GM18505 (cell line): ENCODE measurements around the gene KRTAP19-6.
"Not testable (repeated sequence)": the region's sequence is repeated elsewhere in the genome, so short reads cannot be mapped to it uniquely, and the experiment has no call there.

Experiments
- ATAC-seq: cut with Tn5 transposase; IDR thresholded peaks from one replicate; pipeline ENCODE4 v1.9.1; 2021; ENCODE audit not compliant: unreplicated experiment
- POLR2A ChIP-seq: IDR thresholded peaks from 4 replicates; pipeline ENCODE4 v1.6.1; 2011; ENCODE audit warnings: borderline replicate concordance; ENCODE audit not compliant: insufficient read depth, insufficient read length; ENCODE audit errors: extremely low read depth

Gene KRTAP19-6

GRCh38 chr21:30515681-30516080, 26.0 kb downstream of the KRTAP19-6 start:
- TF ChIP-seq POLR2A, result no peak
- no peak for ATAC-seq

DNA sequence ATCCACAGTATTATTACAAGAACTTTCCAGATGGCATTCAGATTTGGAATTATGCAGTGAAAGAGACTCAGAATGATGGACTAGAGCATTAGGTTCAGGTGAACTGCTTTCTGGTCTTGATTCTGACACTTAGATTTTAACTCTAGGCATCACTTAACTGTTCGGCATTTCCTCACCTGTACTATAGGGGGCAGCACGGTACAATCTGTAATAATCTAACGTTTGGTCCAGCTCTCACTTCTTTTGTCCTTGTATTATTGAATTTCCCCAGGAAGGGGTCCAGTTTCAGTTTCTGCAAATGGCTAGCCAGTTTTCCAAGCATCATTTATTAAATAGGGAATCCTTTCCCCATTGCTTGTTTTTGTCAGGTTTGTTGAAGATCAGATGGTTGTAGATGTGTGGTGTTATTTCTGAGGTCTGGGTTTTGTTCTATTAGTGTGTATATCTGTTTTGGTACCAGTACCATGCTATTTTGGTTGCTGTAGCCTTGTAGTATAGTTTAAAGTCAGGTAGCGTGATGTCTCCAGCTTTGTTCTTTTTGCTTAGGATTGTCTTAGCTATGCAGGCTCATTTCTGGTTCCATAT, 36.0 kb downstream of the KRTAP19-6 start:
- ATAC-seq, result not testable (repeated sequence)

GRCh38 chr21:30502041-30502440, 39.6 kb downstream of the KRTAP19-6 start, which contains the start of gene KRTAP19-5:
KRTAP19-5 (minus strand) TSS chr21:30502141; CDS start chr21:30502090, 51 bp downstream.
- no peak for TF ChIP-seq POLR2A
- no peak for ATAC-seq

DNA sequence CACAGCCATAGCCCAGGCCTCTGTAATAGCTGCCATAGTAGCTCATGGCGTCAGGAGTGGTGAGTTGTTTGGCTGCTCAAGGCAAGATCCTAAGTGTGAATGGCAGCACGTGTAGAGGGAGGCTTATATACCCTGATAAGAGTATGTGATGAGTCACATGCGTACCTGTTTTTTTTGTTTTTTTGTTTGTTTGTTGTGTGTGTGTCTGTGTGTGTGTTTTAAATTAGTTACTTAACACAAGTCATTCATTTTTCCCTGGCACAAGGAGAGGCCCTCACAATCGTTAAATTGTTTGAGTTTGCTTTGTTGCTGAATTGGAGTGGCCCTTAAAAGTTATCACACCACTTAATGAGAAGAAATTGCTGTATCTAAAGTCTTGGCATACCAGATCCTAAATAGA, 44.6 kb downstream of the KRTAP19-6 start, which contains the start of gene KRTAP19-4:
Gene KRTAP19-4, minus strand, starts transcription at position 101 of the 400 bp plus-strand sequence. Its CDS starts 55 bp downstream, at position 46.
- TF ChIP-seq POLR2A, result no peak
- ATAC-seq, result no peak

GRCh38 chr21:30491963-30492428, 49.7 kb downstream of the KRTAP19-6 start, which contains the start of gene KRTAP19-3:
KRTAP19-3 (minus strand) TSS chr21:30492013; CDS start chr21:30491957, 56 bp downstream.
- no peak for ATAC-seq

More at GRCh38 chr21:30491963-30492428, 49.7 kb downstream of the KRTAP19-6 start, which contains the start of gene KRTAP19-3:
- TF ChIP-seq POLR2A, result no peak
